Parathyroid adenoma (tissue), 2 donors: ENCODE data around the gene TUBB2B.

Experiments
- H2AFZ ChIP-seq: fragments of 300-600 bp; sonication (generic); one replicate; pipeline ENCODE4 v1.7.0; 2017; ENCODE audit warnings: antibody characterized with exemption, mild to moderate bottlenecking
- H3K27ac ChIP-seq: fragments of 300-600 bp; sonication (generic); one replicate; pipeline ENCODE4 v1.7.0; 2017
- H3K27me3 ChIP-seq: fragments of 300-600 bp; sonication (generic); one replicate; pipeline ENCODE4 v1.7.0; 2017; ENCODE audit warnings: low read length; ENCODE audit not compliant: control insufficient read depth, insufficient read depth
- H3K36me3 ChIP-seq: fragments of 300-600 bp; sonication (generic); one replicate; pipeline ENCODE4 v1.7.0; 2017; ENCODE audit warnings: low read length; ENCODE audit not compliant: control insufficient read depth, insufficient read depth
- H3K4me1 ChIP-seq: fragments of 300-600 bp; sonication (generic); one replicate; pipeline ENCODE4 v1.7.0; 2017; ENCODE audit warnings: control low read depth
- H3K4me2 ChIP-seq: fragments of 300-600 bp; sonication (generic); one replicate; pipeline ENCODE4 v1.7.0; 2017; ENCODE audit warnings: low read length
- H3K4me3 ChIP-seq: fragments of 300-600 bp; sonication (generic); one replicate; pipeline ENCODE4 v1.7.0; 2017; ENCODE audit warnings: low read depth, low read length
- H3K79me2 ChIP-seq: fragments of 300-600 bp; sonication (generic); one replicate; pipeline ENCODE4 v1.7.0; 2017; ENCODE audit warnings: control low read depth
- H3K9ac ChIP-seq: fragments of 300-600 bp; sonication (generic); one replicate; pipeline ENCODE4 v1.7.0; 2017; ENCODE audit warnings: mild to moderate bottlenecking
- H3K9me3 ChIP-seq: fragments of 300-600 bp; sonication (generic); one replicate; pipeline ENCODE4 v1.7.0; 2017; ENCODE audit warnings: low read length; ENCODE audit not compliant: control insufficient read depth
- CTCF ChIP-seq: fragments of 300-600 bp; sonication (generic); IDR thresholded peaks from one replicate; pipeline ENCODE4 v1.7.0; 2017; ENCODE audit warnings: antibody characterized with exemption, mild to moderate bottlenecking
- donor health status: primary hyperparathyroidism.

TUBB2B gene

GRCh38 chr6:3205913-3206312 lies 21.5 kb downstream of the TUBB2B start:
- no peak overlapping the region for H3K9ac ChIP-seq
- H3K4me3 ChIP-seq: no peak overlapping the region
- no peak overlapping the region for H3K27ac ChIP-seq
- H3K4me2 ChIP-seq: no peak overlapping the region
- no peaks in the 10 kb centered on the region for H3K27me3 ChIP-seq
- no peaks in the 10 kb centered on the region for H3K9me3 ChIP-seq
- no peak for TF ChIP-seq CTCF
- no peak overlapping the region for H2AFZ ChIP-seq
- no peaks in the 10 kb centered on the region for H3K36me3 ChIP-seq
- H3K79me2 ChIP-seq: no peaks in the 10 kb centered on the region
- H3K4me1 ChIP-seq: no peaks in the 10 kb centered on the region

- Histone ChIP-seq H3K9me3 (no peaks in the 10 kb centered on the region), H3K79me2 (no peaks in the 10 kb centered on the region), H3K9ac (no peak overlapping the region), H3K4me2 (no peak overlapping the region), H2AFZ (no peak overlapping the region), H3K36me3 (no peaks in the 10 kb centered on the region), H3K27me3 (no peaks in the 10 kb centered on the region), H3K27ac (no peak overlapping the region), H3K4me1 (no peaks in the 10 kb centered on the region), H3K4me3 (no peak overlapping the region)
- no peak for TF ChIP-seq CTCF
Observed at GRCh38 chr6:3204921-3205320, 22.5 kb downstream of the TUBB2B start.

GRCh38 chr6:3202999-3203696 lies 24.3 kb downstream of the TUBB2B start:
- no peak overlapping the region for H2AFZ ChIP-seq
- H3K9me3 ChIP-seq: no peaks in the 10 kb centered on the region
- H3K79me2 ChIP-seq: no peaks in the 10 kb centered on the region
- no peak for TF ChIP-seq CTCF
- no peak overlapping the region for H3K9ac ChIP-seq
- H3K27ac ChIP-seq: no peak overlapping the region
- H3K4me3 ChIP-seq: no peak overlapping the region
- no peaks in the 10 kb centered on the region for H3K36me3 ChIP-seq
- H3K4me2 ChIP-seq: no peak overlapping the region
- no peaks in the 10 kb centered on the region for H3K4me1 ChIP-seq
- H3K27me3 ChIP-seq: no peaks in the 10 kb centered on the region

GRCh38 chr6:3201388-3201787 lies 26.1 kb downstream of the TUBB2B start:
- TF ChIP-seq CTCF: no peak
- Histone ChIP-seq H3K79me2 (no peaks in the 10 kb centered on the region), H3K9ac (no peak overlapping the region), H2AFZ (no peak overlapping the region), H3K4me3 (no peak overlapping the region), H3K36me3 (no peaks in the 10 kb centered on the region), H3K9me3 (no peaks in the 10 kb centered on the region), H3K27me3 (no peaks in the 10 kb centered on the region), H3K4me1 (no peaks in the 10 kb centered on the region), H3K4me2 (no peak overlapping the region), H3K27ac (no peak overlapping the region)

GRCh38 chr6:3200682-3201081 lies 26.8 kb downstream of the TUBB2B start:
- H3K9ac ChIP-seq: no peak overlapping the region
- H3K4me2 ChIP-seq: no peak overlapping the region
- H2AFZ ChIP-seq: no peak overlapping the region
- H3K27me3 ChIP-seq: no peaks in the 10 kb centered on the region
- H3K27ac ChIP-seq: no peak overlapping the region
- H3K9me3 ChIP-seq: no peaks in the 10 kb centered on the region
- no peaks in the 10 kb centered on the region for H3K36me3 ChIP-seq
- H3K4me1 ChIP-seq: no peaks in the 10 kb centered on the region
- TF ChIP-seq CTCF: no peak
- no peaks in the 10 kb centered on the region for H3K79me2 ChIP-seq
- no peak overlapping the region for H3K4me3 ChIP-seq
